CD14-positive monocyte (primary cell): Measurements from ENCODE around the gene FBXL12. TPM values are rescaled to one million over a fixed set of nuclear protein-coding genes. Genes with fewer than 3 reads are reported as not detected.

Experiments
- DNase-seq, 3 donors: peaks; one replicate each; pipeline ENCODE4 v3.0.0-alpha.2; 2011 to 2022
- H2AFZ ChIP-seq: 2 replicates; pipeline ENCODE4 v1.6.0; 2012; ENCODE audit warnings: mild to moderate bottlenecking, low read depth, low read length, inconsistent platforms; ENCODE audit not compliant: insufficient read depth, poor library complexity, severe bottlenecking
- H3K27ac ChIP-seq, 2 donors: 1 replicate in 1 of 2; 2 replicates in 1 of 2; pipeline ENCODE4 v1.5.1; 2012 to 2013; ENCODE audit warnings: low read length in 2 of 2, control low read depth in 1 of 2, inconsistent platforms in 1 of 2, low read depth in 1 of 2, mild to moderate bottlenecking in 1 of 2
- H3K27me3 ChIP-seq, 2 donors: one replicate each; pipeline versions ENCODE4 v1.6.0 to v1.6.1; 2011 to 2013; ENCODE audit warnings: low read length in 2 of 2; ENCODE audit not compliant: control insufficient read depth in 2 of 2, insufficient read depth in 2 of 2
- H3K36me3 ChIP-seq, 2 donors: replicated peaks in 1 of 2; 1 replicate in 1 of 2; 2 replicates in 1 of 2; pipeline versions ENCODE4 v1.5.1 to v1.6.1; 2012 to 2013; ENCODE audit warnings: low read length in 2 of 2, control low read depth in 1 of 2, inconsistent platforms in 1 of 2, mild to moderate bottlenecking in 1 of 2; ENCODE audit not compliant: insufficient read depth in 2 of 2, control insufficient read depth in 1 of 2
- H3K4me1 ChIP-seq, 2 donors: 1 replicate in 1 of 2; 2 replicates in 1 of 2; pipeline versions ENCODE4 v1.5.1 to v1.6.1; 2012 to 2013; ENCODE audit warnings: low read length in 2 of 2, control low read depth in 1 of 2, inconsistent platforms in 1 of 2, mild to moderate bottlenecking in 1 of 2, moderate library complexity in 1 of 2; ENCODE audit not compliant: insufficient read depth in 2 of 2, control insufficient read depth in 1 of 2
- H3K4me2 ChIP-seq: replicated peaks from 2 replicates; pipeline ENCODE3; 2012; ENCODE audit warnings: low read length, moderate library complexity, mild to moderate bottlenecking; ENCODE audit not compliant: poor library complexity, severe bottlenecking; ENCODE audit errors: extremely low read depth
- H3K4me3 ChIP-seq, 3 experiments: fragments of 200-600 bp in 1 of 3; sonication (generic) in 1 of 3; replicated peaks in 1 of 3; 1 replicate in 2 of 3; 2 replicates in 1 of 3; pipeline ENCODE4 v1.5.1; 2011 to 2013; ENCODE audit warnings: low read length in 3 of 3, mild to moderate bottlenecking in 3 of 3, control low read depth in 2 of 3, low read depth in 2 of 3, inconsistent platforms in 1 of 3, moderate library complexity in 1 of 3
- H3K79me2 ChIP-seq: 2 replicates; pipeline ENCODE4 v1.6.0; 2012; ENCODE audit warnings: mild to moderate bottlenecking, control low read depth, inconsistent platforms, low read length, moderate library complexity; ENCODE audit not compliant: insufficient read depth
- H3K9ac ChIP-seq: 2 replicates; pipeline ENCODE4 v1.6.0; 2017; ENCODE audit warnings: low read length, mild to moderate bottlenecking; ENCODE audit not compliant: insufficient read depth, poor library complexity, severe bottlenecking
- H3K9me3 ChIP-seq, 2 donors: replicated peaks in 1 of 2; 1 replicate in 1 of 2; 2 replicates in 1 of 2; pipeline versions ENCODE4 v1.5.1 to v1.6.1; 2012 to 2013; ENCODE audit warnings: low read length in 2 of 2, control low read depth in 1 of 2; ENCODE audit not compliant: control insufficient read depth in 1 of 2, insufficient read depth in 1 of 2
- H4K20me1 ChIP-seq: 2 replicates; pipeline ENCODE4 v1.6.0; 2012; ENCODE audit warnings: mild to moderate bottlenecking, low read length, control low read depth, moderate library complexity; ENCODE audit not compliant: insufficient read depth
- H3K27ac Mint-ChIP-seq, 7 donors: one replicate each; pipeline ENCODE4 v1.8.0; 2020; ENCODE audit warnings: mild to moderate bottlenecking in 7 of 7, mixed read lengths in 7 of 7, moderate library complexity in 6 of 7, inconsistent platforms in 2 of 7
- H3K27me3 Mint-ChIP-seq, 3 donors: one replicate each; pipeline ENCODE4 v1.8.0; 2021 to 2022; ENCODE audit warnings: low read depth in 3 of 3, mild to moderate bottlenecking in 3 of 3, mixed read lengths in 3 of 3, moderate library complexity in 3 of 3, inconsistent platforms in 1 of 3
- H3K36me3 Mint-ChIP-seq, 2 donors: one replicate each; pipeline ENCODE4 v1.8.0; 2020; ENCODE audit warnings: mixed read lengths in 2 of 2, inconsistent platforms in 1 of 2, mild to moderate bottlenecking in 1 of 2
- H3K4me1 Mint-ChIP-seq: one replicate; pipeline ENCODE4 v1.8.0; 2020; ENCODE audit warnings: mild to moderate bottlenecking, mixed read lengths
- H3K4me3 Mint-ChIP-seq, 2 donors: one replicate each; pipeline ENCODE4 v1.8.0; 2020; ENCODE audit warnings: mild to moderate bottlenecking in 2 of 2, mixed read lengths in 2 of 2, moderate library complexity in 1 of 2
- H3K9me3 Mint-ChIP-seq, 7 donors: one replicate each; pipeline ENCODE4 v1.8.0; 2020 to 2022; ENCODE audit warnings: mixed read lengths in 7 of 7, mild to moderate bottlenecking in 6 of 7, moderate library complexity in 6 of 7, inconsistent platforms in 2 of 7
- CTCF ChIP-seq: fragments of 200-600 bp; IDR thresholded peaks from one replicate; pipeline ENCODE4 v1.8.0; 2022; ENCODE audit warnings: antibody characterized with exemption, mild to moderate bottlenecking
- WGBS: methylation state at CpG from one replicate; pipeline ENCODE4 v1.1.5; 2013; ENCODE audit warnings: missing lambda C conversion rate; ENCODE audit not compliant: insufficient coverage; 5-methylcytosine and 5-hydroxymethylcytosine counted together
- intact Hi-C, 2 donors: fragments of 100-400 bp; cut with micrococcal nuclease; formaldehyde crosslinking; loops; one replicate each; pipeline versions ENCODE4 v1.15.0 to v1.15.1; 2023
- polyA plus RNA-seq, 3 donors: library from polyadenylated mRNA; depleted of rRNA in 1 of 3; unstranded in 2 of 3; stranded (reverse) in 1 of 3; fragments of 300-500 nt in 2 of 3; fragments of >200 nt in 1 of 3; fragmentation: Illumina TruSeq in 2 of 3; gene quantifications; 1 replicate in 2 of 3; 2 replicates in 1 of 3; pipeline ENCODE4 v1.2.3, GENCODE V29; 2012 to 2021

The FBXL12 gene
- polyA plus RNA-seq, 3 donors: 6.6 to 49.8 (median 8.1) TPM

GRCh38 chr19:9854282-9854846, 35.5 kb upstream of the FBXL12 start:
- H3K4me3 Mint-ChIP-seq: no peak overlapping the region
- no peaks in the 10 kb centered on the region for H3K9me3 ChIP-seq
- H3K4me2 ChIP-seq: no peak overlapping the region
- H4K20me1 ChIP-seq: no peaks in the 10 kb centered on the region
- intact Hi-C loops: no loop called here
- H3K9me3 Mint-ChIP-seq: peaks cover 0 to 5% (median 4%) of the 10 kb centered on the region in 7 donors
- peaks cover 0 to 12% of the 10 kb centered on the region in 2 donors for H3K4me1 ChIP-seq
- no peak overlapping the region for H3K27ac Mint-ChIP-seq
- peaks cover 3 to 13% of the 10 kb centered on the region in 2 donors for H3K36me3 ChIP-seq
- 97% methylated on average over 38 of the region's 38 CpGs for WGBS
- no peak overlapping the region for H2AFZ ChIP-seq
- H3K9ac ChIP-seq: no peak overlapping the region
- H3K79me2 ChIP-seq: no peaks in the 10 kb centered on the region
- peaks cover 15 to 29% of the 10 kb centered on the region in 2 donors for H3K36me3 Mint-ChIP-seq
- H3K27me3 Mint-ChIP-seq: peaks cover 0 to 3% (median 0%) of the 10 kb centered on the region in 3 donors
- no peaks in the 10 kb centered on the region for H3K27me3 ChIP-seq
- peaks cover 14% of the 10 kb centered on the region for H3K4me1 Mint-ChIP-seq
- DNase-seq: no peak
- H3K27ac ChIP-seq: no peak overlapping the region
- no peak for TF ChIP-seq CTCF
- no peak overlapping the region for H3K4me3 ChIP-seq

DNA sequence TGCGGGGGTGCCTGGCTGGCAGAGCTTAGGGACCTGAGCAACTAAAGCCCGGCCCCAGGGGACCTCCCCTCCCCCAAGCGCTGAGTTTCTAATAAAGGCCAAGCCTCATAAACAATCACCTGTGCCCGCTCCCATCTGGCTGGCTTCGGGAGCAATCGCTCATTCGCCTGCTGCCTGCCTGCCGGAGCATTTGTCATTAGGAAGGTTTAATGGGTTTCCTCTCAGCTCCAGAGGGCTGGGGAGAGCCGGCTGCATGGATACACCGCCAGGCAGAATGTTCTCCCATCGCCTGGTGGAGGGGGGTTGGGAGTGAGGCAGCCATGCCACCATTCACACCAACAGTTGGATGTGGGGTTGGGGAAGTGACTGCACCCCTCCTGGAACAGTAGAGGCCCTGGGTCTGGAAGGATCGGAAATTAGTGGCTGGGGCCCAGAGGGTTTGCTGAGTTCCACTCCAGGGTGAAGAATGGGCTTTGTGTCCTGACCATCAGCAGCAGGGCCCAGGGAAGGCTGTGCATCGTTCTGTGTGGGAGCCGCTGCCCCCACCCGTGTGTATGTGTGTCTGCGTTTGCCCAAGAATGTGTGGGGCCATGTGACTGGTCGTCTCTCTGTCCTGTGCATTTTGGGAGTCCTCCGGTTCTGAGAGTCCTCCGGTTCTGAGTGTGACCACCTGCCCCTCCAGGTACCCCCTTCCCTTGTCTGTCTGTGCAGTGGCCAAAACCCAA, 31.5 kb upstream of the FBXL12 start:
- no peak overlapping the region for H3K4me2 ChIP-seq
- Mint-ChIP-seq H3K27me3 (no peaks in the 10 kb centered on the region), H3K27ac (no peak overlapping the region), H3K9me3 (peaks cover 0 to 5% (median 3%) of the 10 kb centered on the region in 7 donors), H3K4me1 (no peaks in the 10 kb centered on the region), H3K4me3 (no peak overlapping the region), H3K36me3 (peaks cover 43 to 63% of the 10 kb centered on the region in 2 donors)
- DNase-seq: no peak
- no peak overlapping the region for H3K4me3 ChIP-seq
- H3K9me3 ChIP-seq: no peaks in the 10 kb centered on the region
- no peak overlapping the region for H3K27ac ChIP-seq
- H3K9ac ChIP-seq: no peak overlapping the region
- WGBS: 89% methylated on average over 17 of the region's 19 CpGs
- no peaks in the 10 kb centered on the region for H4K20me1 ChIP-seq
- no peak for TF ChIP-seq CTCF
- H3K4me1 ChIP-seq: no peaks in the 10 kb centered on the region
- peaks cover 7% of the 10 kb centered on the region for H3K79me2 ChIP-seq
- intact Hi-C loops: no loop called here
- no peak overlapping the region for H2AFZ ChIP-seq
- no peaks in the 10 kb centered on the region for H3K27me3 ChIP-seq
- H3K36me3 ChIP-seq: peaks cover 36 to 53% of the 10 kb centered on the region in 2 donors
